ENCODE measurements around the gene VDAC1.

VDAC1 gene

DNA sequence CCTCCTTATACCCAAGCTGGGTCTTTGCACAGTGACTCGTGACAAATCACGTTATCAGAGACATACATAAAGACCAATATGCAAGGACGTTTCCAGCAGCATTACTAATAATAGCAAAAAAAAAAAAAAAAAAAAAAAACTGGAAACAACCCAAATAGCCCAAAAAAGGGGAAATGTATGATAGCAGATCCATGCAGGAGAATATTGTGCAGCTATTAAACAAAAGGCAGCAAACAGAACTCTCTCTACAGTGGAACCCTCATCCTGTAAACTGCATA, 74.0 kb downstream of the VDAC1 start:
- in situ Hi-C loops (cut with HindIII; ENCODE audit: low sequenced_read_pairs) = no loop called here

DNA sequence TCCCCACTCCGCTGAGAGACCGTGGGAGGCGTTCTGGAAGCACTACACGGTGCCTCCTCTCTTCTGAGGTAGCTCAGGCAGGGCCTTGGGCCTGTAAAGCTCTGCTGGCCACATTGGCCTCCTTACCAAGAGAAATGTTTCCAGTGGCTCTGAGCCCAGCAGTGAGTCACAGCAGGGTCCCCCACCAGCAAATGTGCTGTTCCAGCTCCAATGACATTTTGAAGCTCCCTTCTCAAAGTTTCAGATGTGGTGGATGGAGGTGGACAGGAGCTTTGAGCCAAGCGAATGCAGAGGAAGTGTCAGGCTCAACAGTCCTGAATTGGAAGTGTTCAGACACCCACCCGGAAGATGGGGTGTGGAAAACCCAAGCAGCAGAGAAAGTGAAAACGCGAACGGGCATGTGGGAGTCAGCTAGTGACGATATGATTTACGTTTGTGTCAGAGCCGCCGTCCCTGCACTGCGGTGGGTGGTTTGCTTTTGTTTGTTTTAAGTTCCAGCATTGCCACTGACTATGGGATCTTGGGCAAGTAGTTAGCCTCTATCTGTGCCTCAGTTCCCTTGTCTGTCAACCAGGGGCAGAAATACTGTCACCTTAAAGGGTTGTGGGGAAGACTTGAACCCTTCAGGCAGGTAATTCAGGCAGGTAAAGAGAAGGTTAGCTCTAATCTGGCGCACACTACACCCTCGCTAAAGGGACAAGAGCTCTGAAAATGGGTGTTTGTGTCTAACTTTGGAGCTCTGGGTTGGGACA, 74.5 kb downstream of the VDAC1 start:
- in situ Hi-C loops (cut with HindIII; ENCODE audit: low sequenced_read_pairs) = no loop called here

DNA sequence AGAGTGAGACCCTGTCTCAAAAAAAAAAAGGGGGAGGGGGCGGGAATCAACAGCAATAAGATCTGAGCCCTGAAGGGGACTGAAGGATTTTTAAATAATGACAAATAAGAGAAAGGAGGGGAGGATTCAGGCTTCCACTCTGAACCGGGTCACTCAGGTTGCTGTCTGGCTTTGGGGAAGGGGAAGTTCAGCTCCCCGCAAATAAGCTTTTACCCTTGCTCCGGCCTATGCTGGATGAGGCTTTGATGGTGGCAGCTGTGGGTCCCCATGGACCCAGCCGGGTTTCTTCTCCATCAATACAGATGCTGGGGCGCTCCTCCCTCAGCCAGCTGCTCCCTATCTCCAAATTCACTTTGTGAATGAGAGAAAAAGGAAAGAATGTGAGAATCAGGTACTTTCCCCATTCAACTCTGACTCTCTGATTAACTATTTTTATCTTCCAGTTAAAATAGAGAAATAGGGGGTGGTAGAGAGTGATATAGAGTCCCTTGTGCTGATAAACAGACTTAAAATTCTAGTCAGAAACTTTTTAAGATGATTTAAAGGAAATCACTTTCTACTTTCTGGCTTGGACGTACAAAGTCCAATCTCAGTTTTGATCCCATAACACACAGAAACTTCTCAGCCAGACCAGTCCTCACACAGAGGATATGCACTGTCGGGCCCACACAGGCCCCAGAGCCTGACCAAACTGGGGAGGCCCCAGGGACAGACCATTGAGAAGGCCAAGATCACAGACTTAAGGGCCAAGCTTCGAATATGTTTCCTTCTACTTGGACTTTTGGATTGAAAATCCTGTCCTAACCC, 76.0 kb downstream of the VDAC1 start:
- in situ Hi-C loops (cut with HindIII; ENCODE audit: low sequenced_read_pairs) = loop anchor here (10.0 kb wide), 1 partner anchor 64 kb away; no protein-coding TSS in a partner anchor

DNA sequence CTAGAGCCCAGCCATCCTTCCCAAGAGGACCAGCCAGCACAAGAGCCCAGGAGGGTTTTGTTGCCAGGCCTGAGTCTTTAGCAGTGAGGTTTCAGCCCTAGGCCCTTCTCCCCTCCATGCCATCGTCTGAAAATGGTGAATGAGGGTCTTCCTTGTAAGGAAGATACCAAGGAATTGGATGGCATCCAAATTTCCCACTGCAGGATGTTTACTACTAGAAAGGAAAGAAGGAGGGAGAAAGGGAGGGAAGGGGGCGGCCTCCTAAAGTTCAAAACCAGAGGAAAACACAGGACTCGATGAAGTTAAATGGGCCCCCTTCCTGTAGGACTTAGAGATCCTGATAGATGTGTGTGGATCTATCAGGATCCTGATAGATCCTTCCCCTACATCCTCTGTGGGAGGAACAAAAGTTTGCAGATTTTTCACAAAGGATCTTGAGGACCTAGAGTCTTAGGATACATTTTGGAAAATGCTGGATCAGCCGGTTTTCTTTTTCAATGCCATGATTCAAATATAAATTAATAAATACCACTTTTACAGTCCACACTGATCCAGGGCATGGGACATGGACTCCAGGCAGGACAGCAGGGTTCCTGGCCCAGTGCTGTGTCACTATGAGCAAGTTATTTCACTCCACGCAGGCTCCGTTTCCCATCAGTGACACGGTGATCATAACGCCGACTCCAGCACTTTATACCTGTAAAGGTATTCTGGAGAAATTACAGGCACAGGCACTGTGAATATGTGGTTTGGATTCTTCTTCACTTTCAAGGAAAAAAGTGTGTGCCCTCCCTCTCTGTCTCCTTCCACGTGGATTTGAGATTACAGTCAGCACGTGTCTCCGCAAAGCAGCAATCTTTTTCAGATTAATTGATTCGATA, 77.2 kb downstream of the VDAC1 start:
- in situ Hi-C loops (cut with HindIII; ENCODE audit: low sequenced_read_pairs) = loop anchor here (10.0 kb wide), 1 partner anchor 63 kb away; no protein-coding TSS in a partner anchor

DNA sequence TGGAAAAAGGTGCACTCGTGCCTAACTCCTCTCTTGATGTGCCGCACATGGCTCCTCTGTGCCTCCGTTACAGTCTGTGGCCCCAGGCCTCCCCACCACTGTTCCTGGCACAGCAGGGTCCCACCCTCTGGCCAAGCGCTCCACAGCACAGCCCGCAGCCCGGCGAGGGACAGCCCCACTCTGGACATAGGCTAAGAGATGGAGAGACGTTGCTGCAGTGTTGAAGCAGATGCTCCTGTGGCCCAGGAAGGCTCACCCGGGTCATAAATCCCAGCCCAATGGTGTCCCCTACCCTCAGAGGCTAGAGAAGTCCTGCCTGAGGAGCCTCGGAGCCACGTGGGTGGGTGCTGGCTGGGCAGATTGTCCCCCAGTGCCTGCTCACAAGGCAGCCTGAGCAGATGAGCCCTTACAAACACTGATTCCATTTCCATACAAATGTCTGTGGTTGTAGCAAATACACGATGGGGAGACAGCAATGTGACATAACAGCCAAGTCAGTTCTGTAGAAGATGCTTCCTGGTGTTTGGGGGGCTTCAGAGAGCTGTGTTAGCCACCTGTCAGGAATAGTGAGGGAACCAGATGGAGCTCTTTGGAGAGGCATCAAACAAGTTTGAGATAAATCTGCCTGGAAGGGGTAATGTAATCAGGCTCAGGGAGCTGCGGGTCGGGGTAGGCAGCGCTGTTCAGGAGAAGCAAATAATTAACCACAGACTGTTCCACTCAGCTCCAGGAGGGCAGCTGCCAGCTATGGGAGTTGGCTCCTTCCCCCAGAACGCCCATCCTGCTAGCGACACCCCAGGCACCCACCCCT, 78.1 kb downstream of the VDAC1 start:
- in situ Hi-C loops (cut with HindIII; ENCODE audit: low sequenced_read_pairs) = loop anchor here (10.0 kb wide), 1 partner anchor 62 kb away; no protein-coding TSS in a partner anchor

DNA sequence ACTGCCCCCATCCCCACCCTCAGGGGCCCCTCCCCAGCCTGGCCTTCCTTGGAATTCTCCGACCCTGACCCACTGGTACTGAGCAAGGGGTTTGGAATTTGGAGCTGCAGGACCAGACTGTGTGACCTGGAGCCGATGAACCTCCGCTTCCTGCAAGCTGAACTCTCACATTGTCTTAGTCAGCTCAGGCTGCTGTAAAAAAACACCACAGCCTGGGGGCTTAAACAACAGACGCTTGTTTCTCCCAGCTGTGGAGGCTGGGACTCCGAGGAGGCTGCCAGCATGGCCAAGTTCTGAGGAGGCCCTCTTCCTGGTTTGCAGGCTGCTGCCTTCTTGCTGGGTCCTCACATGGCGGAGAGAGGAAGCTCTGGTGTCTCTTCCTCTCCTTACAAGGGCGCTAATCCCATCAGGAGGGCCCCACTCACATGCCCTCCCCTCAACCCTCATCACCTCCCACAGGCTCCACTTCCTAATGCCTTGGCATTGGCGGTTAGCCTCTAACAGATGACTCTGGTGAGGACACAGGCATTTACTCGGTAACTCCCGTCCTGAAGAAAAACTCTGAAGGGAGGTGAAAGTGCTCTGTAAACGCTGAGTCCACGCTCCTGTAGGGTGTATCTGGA, 78.8 kb downstream of the VDAC1 start:
- in situ Hi-C loops (cut with HindIII; ENCODE audit: low sequenced_read_pairs) = loop anchor here (10.0 kb wide), 1 partner anchor 61 kb away; no protein-coding TSS in a partner anchor

DNA sequence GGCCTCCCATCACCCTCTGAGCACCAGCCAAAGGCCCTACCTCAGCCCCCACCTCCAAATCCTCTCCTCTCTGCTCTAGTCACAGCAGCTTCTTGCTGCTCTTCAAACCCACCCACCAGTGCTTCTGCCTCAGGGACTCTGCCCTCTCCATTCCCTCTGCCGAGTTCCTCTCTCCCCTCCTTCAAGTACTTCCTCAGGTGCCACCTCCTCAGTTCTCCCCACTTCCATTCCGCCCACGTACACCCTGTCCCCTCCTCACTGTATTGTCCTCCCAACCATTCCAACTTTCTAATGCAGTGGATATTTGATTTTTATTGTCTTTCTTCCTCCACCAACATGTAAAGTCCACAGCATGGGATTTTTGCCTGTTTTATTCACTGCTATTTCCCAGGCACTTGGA, 79.5 kb downstream of the VDAC1 start:
- in situ Hi-C loops (cut with HindIII; ENCODE audit: low sequenced_read_pairs) = loop anchor here (10.0 kb wide), 1 partner anchor 60 kb away; no protein-coding TSS in a partner anchor

DNA sequence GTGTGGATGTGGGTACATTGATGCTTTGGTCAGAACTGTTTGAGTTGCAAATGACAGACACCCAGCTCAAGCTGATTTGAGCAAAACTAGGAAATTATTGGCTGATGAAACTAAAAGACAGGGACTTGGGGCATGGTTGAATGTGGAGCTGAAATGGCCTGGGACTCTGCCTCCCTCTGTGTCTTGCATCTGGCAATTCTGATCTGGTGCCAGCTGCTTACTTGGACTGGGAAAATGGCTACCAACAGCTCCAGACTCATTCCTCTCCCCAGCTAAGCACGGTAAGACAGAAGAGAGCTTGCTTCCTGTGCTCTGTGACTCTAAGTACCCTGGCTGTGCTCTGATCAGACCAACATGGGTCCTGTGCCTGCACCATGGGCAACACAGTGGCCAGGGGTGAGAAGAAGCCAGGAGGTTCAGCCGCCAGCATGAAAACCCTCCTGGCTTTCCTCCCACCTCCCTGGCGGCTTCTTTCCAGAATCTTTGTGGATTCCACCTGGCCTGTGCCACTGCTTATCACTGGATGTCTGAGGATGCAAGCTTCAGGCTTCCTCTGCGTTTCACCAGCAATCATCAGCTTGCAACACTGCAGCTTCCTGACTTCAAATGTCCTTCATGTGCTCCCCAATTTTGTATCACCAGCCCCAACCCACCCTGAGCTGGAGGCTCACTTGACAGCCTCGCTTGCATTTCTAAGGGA, 80.4 kb downstream of the VDAC1 start:
- in situ Hi-C loops (cut with HindIII; ENCODE audit: low sequenced_read_pairs) = loop anchor here (10.0 kb wide), 1 partner anchor 60 kb away; no protein-coding TSS in a partner anchor

DNA sequence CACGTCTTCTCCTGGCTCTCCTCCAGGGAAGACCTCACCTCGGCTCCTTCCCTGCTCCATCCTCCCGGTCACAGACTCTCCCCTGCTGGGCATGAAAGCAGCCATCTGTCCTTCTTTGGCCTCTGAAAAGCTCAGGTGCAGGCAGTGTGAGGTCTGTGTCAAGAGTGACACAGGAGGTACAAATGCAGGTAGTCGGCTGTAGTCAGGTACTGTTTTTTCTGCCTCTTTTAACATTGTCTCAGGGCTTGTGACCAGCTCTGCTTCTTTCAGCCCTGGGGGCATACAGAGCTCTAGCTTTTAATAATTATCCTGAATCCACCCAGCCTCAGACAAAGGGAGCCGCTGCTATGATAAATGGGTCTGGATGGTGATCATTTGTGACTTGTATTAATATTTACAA, 82.8 kb downstream of the VDAC1 start:
- in situ Hi-C loops (cut with HindIII; ENCODE audit: low sequenced_read_pairs) = loop anchor here (10.0 kb wide), 1 partner anchor 57 kb away; no protein-coding TSS in a partner anchor
